NAMALWA (cell line): ENCODE measurements around the gene MED13L.
"Not testable (repeated sequence)": the region's sequence is repeated elsewhere in the genome, so short reads cannot be mapped to it uniquely, and the experiment has no call there.

Source experiments
- DNase-seq: peaks from one replicate; pipeline ENCODE4 v3.0.0-alpha.2; 2015; ENCODE audit warnings: low spot score

MED13L gene

GRCh38 chr12:116303929-116304328 lies 26.4 kb upstream of the MED13L start:
- DNase-seq, result no peak

GRCh38 chr12:116303066-116303465 lies 25.6 kb upstream of the MED13L start:
- no peak for DNase-seq

GRCh38 chr12:116302166-116303058 lies 24.9 kb upstream of the MED13L start:
- no peak for DNase-seq

GRCh38 chr12:116301621-116302020 lies 24.1 kb upstream of the MED13L start:
- DNase-seq, result no peak

GRCh38 chr12:116299665-116300328 lies 22.3 kb upstream of the MED13L start:
- DNase-seq, result no peak

- no peak for DNase-seq
Measured at GRCh38 chr12:116299064-116299463, 21.6 kb upstream of the MED13L start.

GRCh38 chr12:116298578-116298977 lies 21.1 kb upstream of the MED13L start:
- DNase-seq, result no peak

GRCh38 chr12:116297224-116297834 lies 19.8 kb upstream of the MED13L start:
- DNase-seq, result no peak

- no peak for DNase-seq
Measured at GRCh38 chr12:116295327-116296263, 18.1 kb upstream of the MED13L start.

- no peak for DNase-seq
Measured at GRCh38 chr12:116294454-116295165, 17.1 kb upstream of the MED13L start.

GRCh38 chr12:116293687-116294453 lies 16.4 kb upstream of the MED13L start:
- no peak for DNase-seq

- no peak for DNase-seq
Measured at GRCh38 chr12:116291218-116291617, 13.7 kb upstream of the MED13L start.

- no peak for DNase-seq
Measured at GRCh38 chr12:116288735-116289134, 11.2 kb upstream of the MED13L start.

GRCh38 chr12:116287842-116288301 lies 10.4 kb upstream of the MED13L start:
- DNase-seq, result no peak

GRCh38 chr12:116284396-116284795 lies 6.9 kb upstream of the MED13L start:
- DNase-seq, result no peak

GRCh38 chr12:116283881-116284280 lies 6.4 kb upstream of the MED13L start:
- not testable (repeated sequence) for DNase-seq

- DNase-seq, result no peak
Measured at GRCh38 chr12:116282371-116283286, 5.1 kb upstream of the MED13L start.

GRCh38 chr12:116280595-116281290 lies 3.2 kb upstream of the MED13L start:
- no peak for DNase-seq

GRCh38 chr12:116278667-116279066 lies 1.2 kb upstream of the MED13L start:
- DNase-seq, result no peak
